Measurements from ENCODE around the gene ADRM1. TPM values are rescaled to one million over a fixed set of nuclear protein-coding genes. Genes with fewer than 3 reads are reported as not detected.
A peak's percentile ranks its signal among the peaks of the same experiment; 100 is the strongest.

ADRM1 gene
- total and polyA plus RNA-seq, 7 donors: 61.3 to 130 (median 102) TPM

GRCh38 chr20:62301773-62302340 lies 940 bp upstream of the ADRM1 start:
- H3K4me3 ChIP-seq: peak overlapping the region; percentile 54 to 99 (median 76)
- intact Hi-C loops (cut with DNase I): loop anchor here (1.0 to 5.0 kb wide), 4 partner anchors 75 to 195 kb away; partner anchors contain the start of gene CABLES2
- 1 to 3% methylated on average over 24 of the region's 24 CpGs for WGBS, 2 donors
- peak; percentile 97 for DNase-seq
- peak overlapping the region; percentile 93 to 99 (median 97) for H3K27ac ChIP-seq
- no peaks in the 10 kb centered on the region for H3K9me3 ChIP-seq
- H3K27me3 ChIP-seq: no peaks in the 10 kb centered on the region
- TF ChIP-seq POLR2AphosphoS5 (IDR thresholded peaks at IDR 0.05) (peak; percentile 53 to 74 (median 72)), POLR2A (IDR thresholded peaks at IDR 0.05) (no peak), CTCF (IDR thresholded peaks at IDR 0.05) (peak; percentile 74 to 92 (median 88))
- H3K36me3 ChIP-seq: peaks cover 9 to 27% (median 12%) of the 10 kb centered on the region in 4 donors
- H3K4me1 ChIP-seq: peaks cover 0 to 41% (median 30%) of the 10 kb centered on the region in 4 donors

GRCh38 chr20:62303062-62303339 lies 204 bp downstream of the ADRM1 start:
- 1% methylated on average over 39 of the region's 39 CpGs for WGBS, 2 donors
- TF ChIP-seq POLR2A (IDR thresholded peaks at IDR 0.05) (no peak), POLR2AphosphoS5 (IDR thresholded peaks at IDR 0.05) (no peak), CTCF (IDR thresholded peaks at IDR 0.05) (no peak), EP300 (IDR thresholded peaks at IDR 0.05) (no peak)
- Histone ChIP-seq H3K9me3 (no peaks in the 10 kb centered on the region), H3K27me3 (no peaks in the 10 kb centered on the region), H3K27ac (peak overlapping the region; percentile 93 to 99 (median 97)), H3K4me1 (peaks cover 0 to 46% (median 30%) of the 10 kb centered on the region in 4 donors), H3K36me3 (peaks cover 20 to 38% (median 22%) of the 10 kb centered on the region in 4 donors), H3K4me3 (peak overlapping the region; percentile 57 to 99 (median 76))
- no peak for DNase-seq
- intact Hi-C loops (cut with DNase I): loop anchor here (2.0 to 5.0 kb wide), 2 partner anchors 74 to 194 kb away; no protein-coding TSS in a partner anchor

- H3K27ac ChIP-seq: peak overlapping the region; percentile 93 to 99 (median 97)
- intact Hi-C loops (cut with DNase I): loop anchor here (2.0 to 5.0 kb wide), 2 partner anchors 73 to 194 kb away; no protein-coding TSS in a partner anchor
- H3K36me3 ChIP-seq: peaks cover 26 to 44% (median 28%) of the 10 kb centered on the region in 4 donors
- WGBS, 2 donors: 2 to 4% methylated on average over 66 of the region's 66 CpGs
- peak overlapping the region; percentile 57 to 99 (median 76) for H3K4me3 ChIP-seq
- no peaks in the 10 kb centered on the region for H3K9me3 ChIP-seq
- no peaks in the 10 kb centered on the region for H3K27me3 ChIP-seq
- H3K4me1 ChIP-seq: peaks cover 0 to 50% (median 30%) of the 10 kb centered on the region in 4 donors
- DNase-seq: peak; percentile 75
- TF ChIP-seq POLR2A (IDR thresholded peaks at IDR 0.05) (no peak), POLR2AphosphoS5 (IDR thresholded peaks at IDR 0.05) (peak in 1 of 4 donors; percentile 19)
Observed at GRCh38 chr20:62303340-62304226, 786 bp downstream of the ADRM1 start.

- H3K4me3 ChIP-seq: peak overlapping the region; percentile 57 to 99 (median 76)
- peaks cover 0 to 50% (median 30%) of the 10 kb centered on the region in 4 donors for H3K4me1 ChIP-seq
- no peaks in the 10 kb centered on the region for H3K9me3 ChIP-seq
- WGBS, 2 donors: 56 to 75% methylated on average over 29 of the region's 29 CpGs
- H3K27me3 ChIP-seq: no peaks in the 10 kb centered on the region
- peak overlapping the region; percentile 93 to 99 (median 97) for H3K27ac ChIP-seq
- TF ChIP-seq EP300 (IDR thresholded peaks at IDR 0.05) (no peak), CTCF (IDR thresholded peaks at IDR 0.05) (no peak), POLR2AphosphoS5 (IDR thresholded peaks at IDR 0.05) (peak in 1 of 4 donors; percentile 9)
- intact Hi-C loops (cut with DNase I): loop anchor here (5.0 kb wide), 2 partner anchors 43 to 193 kb away; no protein-coding TSS in a partner anchor
- no peak for DNase-seq
- H3K36me3 ChIP-seq: peaks cover 35 to 53% (median 37%) of the 10 kb centered on the region in 4 donors
Observed at GRCh38 chr20:62304331-62305148, 1.7 kb downstream of the ADRM1 start.

Measured in sigmoid colon (tissue), 7 donors.